GM18520 (cell line): ENCODE results near the gene MAPKAP1.

ENCODE experiments used
- ATAC-seq: cut with Tn5 transposase; IDR thresholded peaks from one replicate; pipeline ENCODE4 v1.9.1; 2021; ENCODE audit not compliant: unreplicated experiment

The MAPKAP1 gene

DNA sequence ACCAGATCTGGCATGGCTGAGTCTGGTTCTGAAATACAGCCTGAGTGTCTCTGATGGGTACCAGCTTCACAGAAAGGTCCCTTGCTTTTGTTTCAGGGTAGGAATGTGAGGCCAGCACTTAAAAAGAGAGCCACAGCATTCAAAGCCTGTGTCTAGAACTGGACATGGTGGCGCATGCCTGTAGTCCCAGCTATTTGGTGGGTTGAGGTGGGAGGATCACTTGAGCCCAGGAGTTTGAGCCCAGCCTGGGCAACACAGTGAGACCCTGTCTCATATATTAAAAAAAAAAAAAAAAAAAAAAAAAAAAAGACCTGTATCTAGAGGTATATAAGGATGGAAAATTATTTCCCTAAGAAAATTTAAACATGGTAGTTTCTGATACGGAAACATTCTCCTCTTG lies 243.1 kb downstream of the MAPKAP1 start:
- ATAC-seq, result no peak

GRCh38 chr9:125462861-125463291 lies 244.1 kb downstream of the MAPKAP1 start:
- no peak for ATAC-seq

DNA sequence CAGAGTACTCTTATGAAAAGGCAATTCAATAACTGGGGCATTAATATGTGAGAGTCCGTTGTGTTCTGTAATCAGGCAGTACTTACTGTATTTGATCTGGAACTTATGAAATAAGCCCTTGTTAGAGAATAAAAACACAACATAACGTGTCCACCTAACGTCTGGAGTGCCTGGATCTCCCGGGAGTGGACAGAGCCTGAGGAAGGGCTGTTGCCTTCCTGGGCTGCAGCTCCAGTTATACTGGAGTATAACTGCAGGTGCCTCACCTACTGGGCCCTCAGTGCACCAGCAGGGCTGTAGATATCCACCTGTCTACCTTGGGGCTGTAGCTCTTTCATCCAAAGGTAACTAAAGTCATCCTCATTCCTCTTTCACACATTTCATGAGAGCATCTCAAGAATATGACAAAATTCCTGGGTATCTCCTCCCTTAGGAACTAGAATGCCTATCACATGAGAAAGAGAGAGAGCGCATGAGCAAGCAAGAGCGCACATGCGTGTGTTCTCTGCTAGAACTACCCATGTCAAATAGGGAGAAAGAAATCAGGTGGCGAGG lies 245.3 kb downstream of the MAPKAP1 start:
- ATAC-seq, result no peak

GRCh38 chr9:125460883-125461635 lies 245.9 kb downstream of the MAPKAP1 start:
- ATAC-seq, result no peak

GRCh38 chr9:125460346-125460745 lies 246.7 kb downstream of the MAPKAP1 start:
- no peak for ATAC-seq

DNA sequence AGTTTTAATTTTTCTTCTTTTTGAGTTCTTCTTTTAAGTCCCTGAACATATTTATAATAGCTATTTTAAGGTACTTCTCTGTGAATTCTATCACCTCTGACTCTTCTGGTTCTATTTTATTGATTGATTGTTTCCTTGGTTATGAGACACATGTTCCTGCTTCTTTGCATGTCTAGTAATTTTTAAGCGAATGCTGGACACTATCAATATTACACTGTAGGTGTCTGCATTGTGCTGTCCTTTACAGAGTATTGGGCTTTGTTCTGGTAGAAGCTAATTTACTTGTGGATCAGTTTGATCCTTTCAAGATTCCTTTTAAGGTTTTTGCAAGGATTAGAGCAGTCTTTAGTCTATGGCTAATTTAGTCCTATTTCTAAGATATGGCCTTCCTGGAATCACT lies 249.7 kb downstream of the MAPKAP1 start:
- no peak for ATAC-seq

GRCh38 chr9:125455876-125456275 lies 251.1 kb downstream of the MAPKAP1 start:
- ATAC-seq, result no peak

GRCh38 chr9:125455132-125455531 lies 251.9 kb downstream of the MAPKAP1 start:
- ATAC-seq, result no peak

DNA sequence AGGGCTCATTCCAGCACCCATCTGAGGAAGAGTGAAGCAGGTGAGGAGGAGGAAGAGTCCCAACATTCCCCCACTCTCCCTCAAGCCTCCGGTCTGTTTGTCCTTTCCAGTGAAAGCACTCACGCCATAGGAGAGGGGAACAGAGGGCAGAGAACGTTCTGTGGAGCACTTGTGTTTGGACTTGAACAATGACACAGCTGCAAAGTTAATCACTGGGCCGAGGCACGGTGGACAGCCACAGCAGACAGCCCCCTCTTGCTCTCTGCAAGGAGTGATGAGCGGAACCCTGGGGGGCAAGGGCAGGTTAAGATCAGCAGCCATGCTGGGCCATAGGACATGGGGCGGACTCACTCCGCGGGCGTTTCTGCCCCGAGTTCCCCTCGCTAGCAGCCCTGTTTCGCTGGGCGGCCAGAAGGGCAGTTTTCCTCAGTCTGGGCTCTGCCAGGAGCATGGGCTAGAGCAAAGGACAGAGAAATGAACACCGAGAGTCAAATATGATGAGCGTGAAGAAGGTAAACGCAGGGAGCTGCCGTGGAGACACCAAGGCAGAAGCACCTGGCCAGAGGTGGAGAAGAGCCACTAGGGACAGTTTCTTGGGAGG lies 259.7 kb downstream of the MAPKAP1 start:
- no peak for ATAC-seq

- ATAC-seq, result peak; percentile 87
Observed at GRCh38 chr9:125446561-125447094, 260.4 kb downstream of the MAPKAP1 start.

DNA sequence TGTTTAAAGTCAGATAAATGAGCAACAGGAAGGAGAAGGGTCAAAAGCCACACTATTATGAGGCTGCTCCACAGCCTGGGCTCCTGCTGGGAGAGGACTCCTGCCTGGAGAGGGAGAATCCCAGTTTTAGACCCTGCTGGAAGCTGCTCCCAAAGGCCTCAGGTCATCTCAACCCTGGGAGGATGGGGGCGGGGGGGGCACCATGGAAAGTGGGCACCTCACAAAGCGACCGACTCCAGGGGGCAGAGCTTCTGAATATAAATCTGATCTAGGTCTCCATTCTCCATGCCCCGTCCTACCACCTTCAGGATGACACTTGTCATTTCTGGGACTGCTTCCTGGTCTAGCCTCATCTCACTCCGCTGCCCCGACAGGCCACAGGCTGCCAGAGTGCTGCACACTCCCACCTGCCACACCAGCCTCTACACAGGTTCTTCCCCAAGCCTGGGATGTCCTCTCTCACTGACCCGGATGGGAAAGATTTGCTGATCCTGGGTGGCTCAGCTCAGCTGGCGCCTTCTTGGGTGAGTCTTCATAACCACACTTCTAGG lies 262.0 kb downstream of the MAPKAP1 start:
- no peak for ATAC-seq

- no peak for ATAC-seq
Observed at GRCh38 chr9:125444166-125444565, 262.8 kb downstream of the MAPKAP1 start.

- no peak for ATAC-seq
Observed at GRCh38 chr9:125443367-125443766, 263.6 kb downstream of the MAPKAP1 start.

GRCh38 chr9:125442452-125442851 lies 264.6 kb downstream of the MAPKAP1 start:
- no peak for ATAC-seq

DNA sequence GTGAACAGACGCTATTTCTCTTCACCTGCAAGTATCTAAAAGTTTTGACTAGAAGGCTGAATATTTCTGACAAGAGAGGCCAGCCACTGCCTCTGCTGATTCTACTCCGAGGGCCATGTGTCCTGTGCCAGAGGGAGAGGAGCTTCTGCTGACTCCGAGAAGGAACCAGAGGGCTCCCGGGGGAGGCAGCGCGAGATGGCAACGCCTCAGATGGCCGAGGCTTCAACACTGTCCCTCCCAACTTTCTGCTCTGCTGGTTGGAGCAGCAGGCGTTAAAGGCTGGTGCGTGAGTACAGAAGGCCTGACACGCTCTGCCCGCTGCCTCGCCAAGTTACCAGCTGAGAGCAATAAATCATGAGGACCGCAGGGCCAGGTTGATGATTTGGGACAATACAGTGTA lies 266.6 kb downstream of the MAPKAP1 start:
- no peak for ATAC-seq

- no peak for ATAC-seq
Observed at GRCh38 chr9:125439434-125440272, 267.4 kb downstream of the MAPKAP1 start.

GRCh38 chr9:125438506-125439433 lies 268.2 kb downstream of the MAPKAP1 start:
- no peak for ATAC-seq

- ATAC-seq, result no peak
Observed at GRCh38 chr9:125437771-125438221, 269.2 kb downstream of the MAPKAP1 start.

DNA sequence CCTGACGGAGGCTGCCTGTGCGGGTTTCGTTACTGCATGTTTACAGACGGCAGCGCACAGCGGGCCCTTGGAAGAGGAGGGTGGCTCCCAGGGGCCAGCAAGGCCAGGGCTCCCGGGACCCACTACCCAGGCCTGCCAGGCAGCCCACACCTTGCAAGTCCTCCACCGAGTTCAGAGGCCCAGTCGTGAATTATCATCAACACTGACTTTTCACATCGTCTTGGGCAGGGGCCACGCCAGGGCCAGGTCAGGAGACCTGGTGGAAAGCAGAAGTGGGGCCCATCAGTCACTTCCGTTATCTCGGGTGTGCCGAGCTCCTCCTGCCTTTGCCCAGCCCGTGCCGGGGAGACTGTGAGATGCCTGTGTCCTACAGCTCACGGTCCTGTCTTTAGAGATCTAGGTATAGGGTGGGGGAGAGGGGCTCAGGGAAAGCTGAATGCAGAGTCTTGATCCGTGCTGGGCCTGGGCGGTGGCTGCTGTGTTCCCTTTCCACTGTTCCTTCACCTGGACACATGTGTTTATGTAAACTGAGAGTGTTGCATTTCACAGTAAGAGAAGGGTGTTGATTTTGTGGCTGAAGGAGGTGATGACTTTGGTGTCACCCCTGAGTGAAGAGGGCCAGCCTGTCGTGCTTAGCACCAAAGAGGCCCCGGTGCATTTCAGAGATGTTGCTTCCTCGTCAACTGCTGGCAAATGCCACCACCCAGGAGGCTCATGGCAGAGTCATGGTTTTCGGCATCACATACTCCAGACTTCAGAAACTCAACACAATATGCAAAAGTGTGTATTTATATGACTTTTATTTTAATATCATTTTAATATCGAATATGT lies 270.2 kb downstream of the MAPKAP1 start:
- no peak for ATAC-seq
